ENCODE data around the gene CEACAM19. TPM values are rescaled to one million over a fixed set of nuclear protein-coding genes. Genes with fewer than 3 reads are reported as not detected.

CEACAM19 gene
- total and polyA plus RNA-seq, 2 of the 4 experiments (the other 2 are of a cell fraction): 0.72 to 9.3 TPM

DNA sequence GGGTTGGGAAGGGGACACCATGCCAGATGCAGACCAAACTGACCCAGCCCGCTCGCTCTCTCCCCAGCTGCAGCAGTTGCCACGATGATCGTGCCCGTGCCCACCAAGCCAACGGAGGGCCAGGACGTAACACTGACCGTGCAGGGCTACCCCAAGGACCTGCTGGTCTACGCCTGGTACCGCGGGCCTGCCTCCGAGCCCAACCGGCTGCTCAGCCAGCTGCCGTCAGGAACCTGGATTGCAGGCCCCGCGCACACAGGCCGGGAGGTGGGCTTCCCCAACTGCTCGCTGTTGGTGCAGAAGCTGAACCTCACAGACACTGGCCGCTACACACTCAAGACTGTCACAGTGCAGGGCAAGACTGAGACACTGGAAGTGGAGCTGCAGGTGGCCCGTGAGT, 36.5 kb downstream of the CEACAM19 start:
- BruUV-seq (replicated peaks): no TSS peak
- Histone ChIP-seq H2AK9ac (replicated peaks; ENCODE audit: low read depth, low read length, poor library complexity) (no peak overlapping the region), H3K4me3 (ENCODE audit: insufficient read depth, low read depth, low read length) (no peak overlapping the region), H3K18ac (ENCODE audit: low read depth, low read length) (no peak overlapping the region), H4K5ac (ENCODE audit: low read depth, low read length) (no peak overlapping the region), H3K4ac (ENCODE audit: low read depth, low read length) (no peak overlapping the region), H3K9ac (ENCODE audit: low read depth, low read length) (no peak overlapping the region), H3K4me2 (ENCODE audit: low read depth, low read length) (no peak overlapping the region), H2BK20ac (ENCODE audit: low read depth, low read length) (no peak overlapping the region), H2BK5ac (ENCODE audit: low read depth, low read length, poor library complexity, severe bottlenecking) (no peak overlapping the region), H4K8ac (ENCODE audit: low read depth in 2 of 2, low read length in 2 of 2) (no peak overlapping the region), H3K79me1 (ENCODE audit: low read depth in 1 of 2, low read length in 2 of 2) (no peaks in the 10 kb centered on the region), H3K14ac (replicated peaks; ENCODE audit: low read depth, low read length) (no peak overlapping the region), H4K20me1 (ENCODE audit: insufficient read depth, low read length) (no peaks in the 10 kb centered on the region), H3K27me3 (ENCODE audit: control insufficient read depth, insufficient read depth, low read length) (peaks cover 12% of the 10 kb centered on the region), H3K4me1 (ENCODE audit: control insufficient read depth, insufficient read depth, low read length) (no peaks in the 10 kb centered on the region), H3K9me3 (ENCODE audit: control insufficient read depth, insufficient read depth, low read length) (no peaks in the 10 kb centered on the region), H3K56ac (ENCODE audit: extremely low read depth, insufficient read depth, low read length) (no peak overlapping the region), H2BK120ac (ENCODE audit: low read depth, low read length) (no peak overlapping the region), H3K27ac (ENCODE audit: insufficient read depth, low read length) (no peak overlapping the region), H2BK15ac (ENCODE audit: low read depth, low read length) (no peak overlapping the region), H4K91ac (ENCODE audit: insufficient read depth, low read depth, low read length) (no peak overlapping the region), H3K23ac (ENCODE audit: low read depth, low read length) (no peak overlapping the region), H3K9me1 (ENCODE audit: insufficient read depth, low read length) (no peaks in the 10 kb centered on the region), H2AFZ (replicated peaks; ENCODE audit: low read length, poor library complexity) (no peak overlapping the region), H3K36me3 (ENCODE audit: control insufficient read depth, insufficient read depth, low read length) (no peaks in the 10 kb centered on the region), H2AK5ac (ENCODE audit: low read depth, low read length) (no peak overlapping the region)
- dilution Hi-C loops (cut with HindIII; ENCODE audit: low sequenced_read_pairs, unreplicated experiment): no loop called here
- in situ Hi-C loops (cut with MboI; ENCODE audit: low sequenced_read_pairs): no loop called here
- TF ChIP-seq MAZ (IDR thresholded peaks at IDR 0.05; ENCODE audit: borderline replicate concordance, low read depth, low read length) (no peak), FOS (IDR thresholded peaks at IDR 0.05; ENCODE audit: low read depth, low read length) (no peak), RFX5 (IDR thresholded peaks at IDR 0.05; ENCODE audit: low read depth, low read length) (no peak), RCOR1 (IDR thresholded peaks at IDR 0.05; ENCODE audit: insufficient replicate concordance, low read length) (no peak), MAFK (IDR thresholded peaks at IDR 0.05; ENCODE audit: low read depth, low read length) (no peak), POLR2A (IDR thresholded peaks at IDR 0.05; ENCODE audit: low read depth, low read length) (no peak), RAD21 (IDR thresholded peaks at IDR 0.05; ENCODE audit: low read length) (no peak), USF2 (IDR thresholded peaks at IDR 0.05; ENCODE audit: low read depth, low read length) (no peak), CHD1 (IDR thresholded peaks at IDR 0.05; ENCODE audit: low read depth, low read length) (no peak), CEBPB (IDR thresholded peaks at IDR 0.05; ENCODE audit: low read depth, low read length) (no peak), NFE2L2 (IDR thresholded peaks at IDR 0.05; ENCODE audit: low read depth, low read length) (no peak), CTCF (conservative IDR thresholded peaks at IDR 0.05; ENCODE audit: low read depth, low read length) (no peak), ELK1 (IDR thresholded peaks at IDR 0.05; ENCODE audit: borderline replicate concordance, low read depth, low read length) (no peak), MXI1 (IDR thresholded peaks at IDR 0.05; ENCODE audit: borderline replicate concordance, low read depth, low read length) (no peak)
- 90% methylated on average over 16 of the region's 20 CpGs; no CpG with 5 or more reads in 1 of the 2 experiments for WGBS, 2 experiments (ENCODE audit: extremely low coverage in 2 of 2, insufficient read length in 1 of 2)
- intact Hi-C loops (cut with micrococcal nuclease): no loop called here
- ATAC-seq (ENCODE audit: low read depth): no peak
- CTCF ChIA-PET: no interaction called here
- DNase-seq: no peak
- POLR2A ChIA-PET (ENCODE audit: unreplicated experiment): no interaction called here

Measured in IMR-90 (cell line).